M059J (cell line): ENCODE results near the gene SRPX2. TPM values are rescaled to one million over a fixed set of nuclear protein-coding genes. Genes with fewer than 3 reads are reported as not detected.
"Not testable (repeated sequence)": the region's sequence is repeated elsewhere in the genome, so short reads cannot be mapped to it uniquely, and the experiment has no call there.

Experiments used
- DNase-seq: peaks from one replicate; pipeline ENCODE4 v3.0.0-alpha.2; 2012; ENCODE audit warnings: low read depth
- total RNA-seq: library from RNA; depleted of rRNA; stranded (reverse); fragments of >200 nt; shearing (Covaris generic); gene quantifications from 2 replicates; pipeline ENCODE4 v1.2.3, GENCODE V29; 2014; rRNA removed

Gene SRPX2
- total RNA-seq, 1 experiment from 2014 or later = 81.9 TPM

- no peak for DNase-seq
Observed at GRCh38 chrX:100700809-100701208, 56.8 kb downstream of the SRPX2 start.

- DNase-seq = no peak
Observed at GRCh38 chrX:100704581-100705203, 60.7 kb downstream of the SRPX2 start.

GRCh38 chrX:100710816-100711215 is 66.8 kb downstream of the SRPX2 start:
- no peak for DNase-seq

GRCh38 chrX:100717363-100717762 is 73.4 kb downstream of the SRPX2 start:
- DNase-seq = no peak

- DNase-seq = no peak
Observed at GRCh38 chrX:100719139-100719538, 75.1 kb downstream of the SRPX2 start.

- no peak for DNase-seq
Observed at GRCh38 chrX:100720301-100720700, 76.3 kb downstream of the SRPX2 start.

GRCh38 chrX:100721328-100721727 is 77.3 kb downstream of the SRPX2 start:
- no peak for DNase-seq

GRCh38 chrX:100724006-100724405 is 80.0 kb downstream of the SRPX2 start:
- not testable (repeated sequence) for DNase-seq

Other genes starting within 250 kb of the SRPX2 start
- 0.12 and 0.81 TPM in 2 replicates for gene PCDH19, start 233.9 kb upstream of the SRPX2 start, total RNA-seq
- not detected in 2 replicates for gene TNMD, start 59.3 kb upstream of the SRPX2 start, total RNA-seq
- gene TSPAN6, start 7.4 kb upstream of the SRPX2 start, total RNA-seq = 52.0 and 66.0 TPM in 2 replicates
- gene SYTL4, start 87.9 kb downstream of the SRPX2 start, total RNA-seq = 9.1 and 13.3 TPM in 2 replicates
- 37.6 and 55.3 TPM in 2 replicates for gene CSTF2, start 176.2 kb downstream of the SRPX2 start, total RNA-seq
- not detected in 2 replicates for gene NOX1, start 230.2 kb downstream of the SRPX2 start, total RNA-seq